GM12865 (cell line): Measurements from ENCODE around the gene SLC24A4.

Experiments used
- DNase-seq: peaks from one replicate; pipeline ENCODE4 v3.0.0; 2010; ENCODE audit warnings: low read depth
- H3K4me3 ChIP-seq: 2 replicates; pipeline ENCODE4 v1.5.1; 2011; ENCODE audit warnings: mild to moderate bottlenecking, low read depth, low read length, control low read depth
- CTCF ChIP-seq: IDR thresholded peaks from 2 replicates; pipeline ENCODE4 v1.5.1; 2011; ENCODE audit warnings: low read length, control low read depth, low read depth, inconsistent platforms; ENCODE audit not compliant: insufficient read depth; ENCODE audit errors: missing control alignments

SLC24A4 gene

DNA sequence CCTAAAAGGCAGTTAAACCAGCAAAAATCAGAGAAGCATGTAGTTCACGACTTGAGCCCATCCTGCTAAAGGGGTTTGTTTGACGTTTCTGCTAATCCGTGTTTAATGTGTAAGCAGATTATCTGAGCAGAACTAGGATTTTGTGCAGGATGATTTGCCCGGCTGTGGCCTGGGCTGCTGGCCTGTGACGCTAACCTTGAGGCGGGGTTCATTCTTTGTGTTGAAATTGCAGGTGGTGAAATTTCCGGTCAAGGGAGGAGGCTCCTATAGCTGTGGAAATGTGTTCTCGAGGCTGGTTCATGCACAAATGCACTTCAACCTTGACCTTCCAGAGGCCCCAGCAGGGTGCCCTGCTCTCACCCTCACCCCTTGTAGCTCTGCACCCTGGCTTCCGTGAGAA, 63.7 kb downstream of the SLC24A4 start:
- no peak for TF ChIP-seq CTCF
- DNase-seq = no peak
- no peak overlapping the region for H3K4me3 ChIP-seq

DNA sequence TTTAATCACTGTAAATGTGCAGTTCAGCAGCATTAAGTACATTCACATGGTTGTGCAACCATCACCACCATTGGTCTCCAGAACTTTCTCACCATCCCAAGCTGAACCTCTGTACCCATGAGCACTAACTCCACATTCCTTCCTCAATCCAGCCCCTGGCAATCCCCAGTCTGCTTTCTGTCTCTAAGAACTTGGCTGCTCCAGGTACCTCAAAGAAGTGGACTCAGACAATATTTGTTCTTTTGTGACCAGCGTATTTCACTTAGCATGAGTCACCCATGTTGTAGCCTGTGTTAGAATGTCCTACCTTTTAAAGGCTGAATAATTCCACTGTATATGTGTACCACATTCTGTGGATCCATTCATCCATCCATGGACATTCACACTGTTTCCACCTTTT, 64.6 kb downstream of the SLC24A4 start:
- DNase-seq = no peak
- TF ChIP-seq CTCF = no peak
- H3K4me3 ChIP-seq = no peak overlapping the region

GRCh38 chr14:92389598-92390158, 66.7 kb downstream of the SLC24A4 start:
- DNase-seq = no peak
- H3K4me3 ChIP-seq = no peak overlapping the region
- TF ChIP-seq CTCF = no peak

GRCh38 chr14:92391726-92392125, 68.8 kb downstream of the SLC24A4 start:
- peak; percentile 18 for DNase-seq
- H3K4me3 ChIP-seq = no peak overlapping the region
- TF ChIP-seq CTCF = no peak

DNA sequence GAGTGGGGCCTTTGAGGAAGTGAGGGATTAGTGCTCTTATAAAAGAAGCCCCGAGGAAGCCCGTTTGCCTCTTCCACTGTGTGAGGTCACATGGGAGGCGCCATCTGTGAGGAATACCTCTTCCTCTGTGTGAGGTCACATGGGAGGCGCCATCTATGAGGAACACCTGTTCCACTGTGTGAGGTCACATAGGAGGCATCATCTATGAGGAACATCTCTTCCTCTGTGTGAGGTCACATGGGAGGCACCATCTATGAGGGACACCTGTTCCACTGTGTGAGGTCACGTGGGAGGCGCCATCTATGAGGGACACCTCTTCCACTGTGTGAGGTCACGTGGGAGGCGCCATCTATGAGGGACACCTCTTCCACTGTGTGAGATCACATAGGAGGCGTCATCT, 69.7 kb downstream of the SLC24A4 start:
- H3K4me3 ChIP-seq = no peak overlapping the region
- no peak for DNase-seq
- no peak for TF ChIP-seq CTCF

- no peak overlapping the region for H3K4me3 ChIP-seq
- TF ChIP-seq CTCF = no peak
- DNase-seq = no peak
These were observed 74.4 kb downstream of the SLC24A4 start for GRCh38 chr14:92397150-92397952.
